OCI-LY3 (cell line): ENCODE measurements around the gene SCN9A.

Experiments
- EZH2phosphoT487 ChIP-seq: fragments of 200-600 bp; shearing (Covaris generic); IDR thresholded peaks from 2 replicates; pipeline ENCODE4 v1.6.1; 2018; ENCODE audit warnings: antibody characterized with exemption, mixed run types, low read depth
- TF ChIP-seq, protein P1 (sequence below): fragments of 200-600, 300-600 bp; sonication (generic); IDR thresholded peaks from 2 replicates; pipeline ENCODE4 v1.5.1; 2014; ENCODE audit warnings: antibody characterized with exemption, low read length, low read depth

DNA sequence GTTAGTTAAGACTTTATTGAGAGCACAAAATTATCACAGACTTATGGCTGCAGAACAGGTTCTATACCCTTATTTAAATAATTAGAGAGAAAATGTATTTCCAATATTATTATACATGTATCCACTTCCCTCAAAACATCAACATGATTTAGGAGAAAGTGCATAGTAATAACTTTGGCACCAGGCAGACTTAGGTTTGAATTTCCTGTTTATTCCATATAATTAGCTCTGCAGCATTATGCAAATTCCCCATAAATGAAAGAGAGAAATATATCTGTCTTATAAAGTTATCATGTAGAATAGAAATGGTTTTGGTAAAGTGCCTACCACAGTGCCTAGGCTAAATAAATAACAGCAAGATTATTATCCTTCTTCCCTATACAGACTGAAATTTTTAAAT, 15.3 kb downstream of the SCN9A start:
- TF ChIP-seq, protein P1, sequence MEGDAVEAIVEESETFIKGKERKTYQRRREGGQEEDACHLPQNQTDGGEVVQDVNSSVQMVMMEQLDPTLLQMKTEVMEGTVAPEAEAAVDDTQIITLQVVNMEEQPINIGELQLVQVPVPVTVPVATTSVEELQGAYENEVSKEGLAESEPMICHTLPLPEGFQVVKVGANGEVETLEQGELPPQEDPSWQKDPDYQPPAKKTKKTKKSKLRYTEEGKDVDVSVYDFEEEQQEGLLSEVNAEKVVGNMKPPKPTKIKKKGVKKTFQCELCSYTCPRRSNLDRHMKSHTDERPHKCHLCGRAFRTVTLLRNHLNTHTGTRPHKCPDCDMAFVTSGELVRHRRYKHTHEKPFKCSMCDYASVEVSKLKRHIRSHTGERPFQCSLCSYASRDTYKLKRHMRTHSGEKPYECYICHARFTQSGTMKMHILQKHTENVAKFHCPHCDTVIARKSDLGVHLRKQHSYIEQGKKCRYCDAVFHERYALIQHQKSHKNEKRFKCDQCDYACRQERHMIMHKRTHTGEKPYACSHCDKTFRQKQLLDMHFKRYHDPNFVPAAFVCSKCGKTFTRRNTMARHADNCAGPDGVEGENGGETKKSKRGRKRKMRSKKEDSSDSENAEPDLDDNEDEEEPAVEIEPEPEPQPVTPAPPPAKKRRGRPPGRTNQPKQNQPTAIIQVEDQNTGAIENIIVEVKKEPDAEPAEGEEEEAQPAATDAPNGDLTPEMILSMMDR = no peak
- no peak for TF ChIP-seq EZH2phosphoT487
